CD4-positive, alpha-beta T cell (primary cell): Measurements from ENCODE around the gene CCND1. TPM values are rescaled to one million over a fixed set of nuclear protein-coding genes. Genes with fewer than 3 reads are reported as not detected.

Source experiments
- ATAC-seq: fragments of 200-7000 bp; cut with Tn5 transposase; one replicate; pipeline ENCODE4 v1.10.0; 2022; ENCODE audit warnings: mild to moderate bottlenecking; ENCODE audit not compliant: poor library complexity
- CTCF ChIA-PET: fragments of 350-600 bp; sonication (Branson Sonifier 250); formaldehyde crosslinking; loops from one replicate; lab custom pipeline; 2021; ENCODE audit warnings: antibody characterized with exemption, inconsistent platforms; lab: Charles Lee
- POLR2A ChIA-PET: fragments of 350-600 bp; sonication (Branson Sonifier 250); formaldehyde crosslinking; loops from one replicate; lab custom pipeline; 2021; ENCODE audit warnings: antibody characterized with exemption, inconsistent platforms; lab: Charles Lee
- DNase-seq, 14 experiments: peaks; one replicate each; pipeline ENCODE4 v3.0.0-alpha.2; 2013 to 2020; ENCODE audit warnings: mixed read lengths in 2 of 14
- H3K27ac ChIP-seq, 2 donors: one replicate each; pipeline versions ENCODE4 v1.5.1 to v1.7.0; 2013; ENCODE audit warnings: low read length in 2 of 2, low read depth in 1 of 2, mild to moderate bottlenecking in 1 of 2
- H3K27me3 ChIP-seq, 2 experiments: 1 replicate in 1 of 2; 2 replicates in 1 of 2; pipeline versions ENCODE4 v1.6.1 to v1.7.0; 2013; ENCODE audit warnings: low read length in 2 of 2, control low read depth in 1 of 2, mild to moderate bottlenecking in 1 of 2, moderate library complexity in 1 of 2; ENCODE audit not compliant: insufficient read depth in 2 of 2, control insufficient read depth in 1 of 2
- H3K36me3 ChIP-seq: one replicate; pipeline ENCODE4 v1.6.1; 2013; ENCODE audit warnings: low read length, control low read depth; ENCODE audit not compliant: insufficient read depth
- H3K4me1 ChIP-seq: one replicate; pipeline ENCODE4 v1.6.1; 2013; ENCODE audit warnings: low read length, control low read depth; ENCODE audit not compliant: insufficient read depth
- H3K4me3 ChIP-seq: one replicate; pipeline ENCODE4 v1.5.1; 2013; ENCODE audit warnings: mild to moderate bottlenecking, low read length, moderate library complexity
- H3K9me3 ChIP-seq, 2 experiments: 1 replicate in 1 of 2; 2 replicates in 1 of 2; pipeline versions ENCODE4 v1.6.1 to v1.7.0; 2013; ENCODE audit warnings: low read length in 2 of 2, mild to moderate bottlenecking in 2 of 2, control low read depth in 1 of 2, moderate library complexity in 1 of 2; ENCODE audit not compliant: control insufficient read depth in 1 of 2, insufficient read depth in 1 of 2
- H3K27ac Mint-ChIP-seq: one replicate; pipeline ENCODE4 v1.8.0; 2020; ENCODE audit warnings: mixed read lengths
- H3K27me3 Mint-ChIP-seq: one replicate; pipeline ENCODE4 v1.8.0; 2021; ENCODE audit warnings: mixed read lengths
- H3K36me3 Mint-ChIP-seq: one replicate; pipeline ENCODE4 v1.8.0; 2021; ENCODE audit warnings: low read depth, mixed read lengths
- H3K4me1 Mint-ChIP-seq: one replicate; pipeline ENCODE4 v1.8.0; 2021; ENCODE audit warnings: low read depth, mixed read lengths
- H3K4me3 Mint-ChIP-seq: one replicate; pipeline ENCODE4 v1.8.0; 2020; ENCODE audit warnings: mild to moderate bottlenecking, mixed read lengths
- H3K9me3 Mint-ChIP-seq: one replicate; pipeline ENCODE4 v1.8.0; 2020; ENCODE audit warnings: mixed read lengths
- CTCF ChIP-seq: fragments of 200-600 bp; IDR thresholded peaks from one replicate; pipeline ENCODE4 v1.8.0; 2022; ENCODE audit warnings: antibody characterized with exemption, mild to moderate bottlenecking
- intact Hi-C, 2 experiments: fragments of 100-400 bp; cut with DNase I in 1 of 2; cut with micrococcal nuclease in 1 of 2; formaldehyde crosslinking; loops; one replicate each; pipeline versions ENCODE4 v1.15.1 to v1.9.0; 2023 to 2025; cut with DNase I, micrococcal nuclease
- total RNA-seq, 174 experiments: library from RNA in 2 of 174; stranded (reverse) in 2 of 174; gene quantifications; one replicate each; pipeline ENCODE4 v1.2.3 and lab custom pipeline; 2021 to 2026

The CCND1 gene
- total RNA-seq, 2 experiments from 2014 or later = 1.7 to 2.4 TPM

DNA sequence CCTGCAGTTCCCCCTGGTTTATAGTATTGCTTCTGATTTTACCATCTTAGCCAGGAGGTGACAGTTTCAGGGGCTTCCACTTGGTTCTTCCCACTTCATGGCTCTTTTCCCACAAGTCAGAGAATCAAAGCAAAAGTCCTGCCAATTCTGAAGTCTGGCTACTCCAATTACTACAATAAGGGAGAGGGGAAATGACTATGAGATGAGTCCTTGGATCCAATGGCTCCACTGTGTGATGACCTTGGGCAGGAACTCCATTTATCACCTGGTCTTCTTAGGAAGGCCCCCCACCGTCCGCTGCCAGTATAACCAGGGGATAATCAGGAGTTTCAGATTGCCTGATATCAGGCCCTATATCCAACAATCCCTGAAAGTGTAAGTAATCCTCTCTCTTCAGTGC, 31.6 kb upstream of the CCND1 start:
- Histone ChIP-seq H3K9me3 (peaks cover 0 to 7% of the 10 kb centered on the region in 2 experiments), H3K4me3 (no peak overlapping the region), H3K36me3 (no peaks in the 10 kb centered on the region), H3K27ac (no peak overlapping the region), H3K27me3 (peaks cover 0 to 4% of the 10 kb centered on the region in 2 experiments), H3K4me1 (no peaks in the 10 kb centered on the region)
- intact Hi-C loops = no loop called here
- Mint-ChIP-seq H3K4me1 (no peaks in the 10 kb centered on the region), H3K27me3 (peaks cover 38% of the 10 kb centered on the region), H3K27ac (no peak overlapping the region), H3K4me3 (no peak overlapping the region), H3K9me3 (peaks cover 10% of the 10 kb centered on the region), H3K36me3 (no peaks in the 10 kb centered on the region)
- no peak for ATAC-seq
- ChIA-PET CTCF (no interaction called here), POLR2A (no interaction called here)
- TF ChIP-seq CTCF = no peak
- no peak for DNase-seq

DNA sequence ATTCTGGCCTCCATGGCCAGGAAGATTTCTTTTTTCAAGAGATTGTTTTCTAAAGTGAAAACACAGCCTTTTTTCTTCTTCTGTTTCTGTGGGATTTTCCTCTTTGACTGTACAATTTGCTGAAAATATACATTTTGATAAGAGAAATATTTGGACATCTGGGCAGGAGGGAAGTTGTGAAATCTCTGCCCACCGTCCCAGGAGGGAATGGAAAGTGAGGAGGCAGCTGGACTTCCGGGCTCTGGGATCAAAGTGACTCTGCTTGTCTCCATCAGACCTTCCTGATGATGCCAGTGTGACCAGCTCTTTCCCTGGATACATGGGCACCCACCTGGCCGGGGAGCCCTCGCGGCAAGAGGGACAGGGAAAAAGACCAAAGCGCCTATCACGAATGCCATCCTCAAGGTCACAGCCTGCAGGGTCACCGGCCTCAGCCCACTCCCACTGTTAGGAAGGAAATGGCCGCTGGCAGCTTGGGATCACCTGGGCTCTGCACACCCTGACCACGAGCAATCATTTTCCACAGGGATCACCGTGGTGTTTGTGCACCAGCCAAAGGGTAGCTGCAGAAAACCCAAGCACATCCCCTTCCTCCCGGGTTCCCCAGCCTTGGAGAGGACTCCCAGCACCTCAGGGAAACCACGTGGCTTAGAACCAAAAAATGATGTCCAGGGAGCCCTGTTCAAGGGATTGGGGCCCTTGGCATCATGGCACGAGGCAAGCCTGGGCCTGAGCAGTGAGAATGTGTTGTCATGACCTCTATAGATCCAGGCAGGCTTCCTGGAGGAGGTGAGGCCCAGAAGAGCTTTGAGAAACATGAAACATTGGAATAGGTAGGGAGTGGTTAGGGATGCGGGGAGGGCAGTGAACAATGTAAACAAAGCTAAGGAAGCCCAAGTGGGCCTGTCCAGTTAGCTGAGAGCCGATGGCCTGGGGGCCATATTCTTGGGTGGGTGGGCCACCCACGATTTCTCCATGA, 29.1 kb upstream of the CCND1 start:
- H3K9me3 ChIP-seq = peaks cover 0 to 7% of the 10 kb centered on the region in 2 experiments
- H3K4me3 Mint-ChIP-seq = no peak overlapping the region
- peaks cover 29% of the 10 kb centered on the region for H3K27me3 Mint-ChIP-seq
- H3K4me1 Mint-ChIP-seq = no peaks in the 10 kb centered on the region
- CTCF ChIA-PET = no interaction called here
- no peaks in the 10 kb centered on the region for H3K36me3 Mint-ChIP-seq
- TF ChIP-seq CTCF = no peak
- no peak overlapping the region for H3K4me3 ChIP-seq
- H3K27ac Mint-ChIP-seq = no peak overlapping the region
- intact Hi-C loops = no loop called here
- POLR2A ChIA-PET = no interaction called here
- no peak for DNase-seq
- H3K4me1 ChIP-seq = no peaks in the 10 kb centered on the region
- ATAC-seq = no peak
- H3K27ac ChIP-seq = no peak overlapping the region
- no peaks in the 10 kb centered on the region for H3K36me3 ChIP-seq
- H3K9me3 Mint-ChIP-seq = peaks cover 10% of the 10 kb centered on the region
- H3K27me3 ChIP-seq = peaks cover 0 to 5% of the 10 kb centered on the region in 2 experiments

DNA sequence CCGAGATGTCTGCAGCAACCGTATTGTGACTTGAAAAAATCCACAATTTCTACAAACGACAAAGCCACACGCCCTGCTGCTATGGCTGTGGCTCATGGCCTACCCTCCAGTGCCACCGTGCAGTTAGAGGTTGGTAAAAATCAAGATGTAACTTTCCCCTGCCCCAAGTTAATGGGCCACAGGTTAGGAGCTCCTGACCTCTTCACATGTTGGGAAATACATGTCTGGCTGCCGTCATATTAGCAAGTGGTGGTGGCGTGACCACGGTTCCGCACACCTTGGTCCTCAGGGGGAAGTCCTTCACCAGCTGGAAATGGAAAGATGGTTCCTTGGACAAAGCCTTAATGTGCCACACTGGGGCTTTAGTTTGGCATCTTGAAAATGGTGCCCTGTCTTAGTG, 27.4 kb upstream of the CCND1 start:
- no peak overlapping the region for H3K27ac ChIP-seq
- peaks cover 0 to 7% of the 10 kb centered on the region in 2 experiments for H3K27me3 ChIP-seq
- Mint-ChIP-seq H3K27ac (no peak overlapping the region), H3K4me3 (no peak overlapping the region), H3K27me3 (peaks cover 21% of the 10 kb centered on the region), H3K4me1 (no peaks in the 10 kb centered on the region), H3K36me3 (no peaks in the 10 kb centered on the region), H3K9me3 (peaks cover 2% of the 10 kb centered on the region)
- TF ChIP-seq CTCF = no peak
- intact Hi-C loops = no loop called here
- POLR2A ChIA-PET = no interaction called here
- H3K9me3 ChIP-seq = peaks cover 4 to 5% of the 10 kb centered on the region in 2 experiments
- no peaks in the 10 kb centered on the region for H3K4me1 ChIP-seq
- no peak overlapping the region for H3K4me3 ChIP-seq
- no peak for ATAC-seq
- CTCF ChIA-PET = no interaction called here
- no peaks in the 10 kb centered on the region for H3K36me3 ChIP-seq
- no peak for DNase-seq
